SK-MEL-5 (cell line): ENCODE results near the gene PKP3. TPM values are rescaled to one million over a fixed set of nuclear protein-coding genes. Genes with fewer than 3 reads are reported as not detected.

ENCODE experiments used
- DNase-seq: peaks from one replicate; pipeline ENCODE4 v3.0.0-alpha.2; 2016; ENCODE audit warnings: low read depth, low spot score
- in situ Hi-C: cut with HindIII; loops from 2 replicates; pipeline ENCODE4 v1.10.0; 2016; ENCODE audit warnings: low sequenced_read_pairs, high pct_unique_total_duplicates, low pct_unique_long_range_greater_than_20kb
- small RNA-seq, 2 experiments: library from RNA; depleted of rRNA; stranded (forward); fragments of <200 nt; gene quantifications; one replicate each; pipeline ENCODE3, GENCODE V24; 2014
- total RNA-seq: library from RNA; depleted of rRNA; stranded (reverse); fragments of >200 nt; shearing (Covaris generic); gene quantifications from 2 replicates; pipeline ENCODE4 v1.2.3, GENCODE V29; 2014; rRNA removed

Gene PKP3
- total RNA-seq, 1 experiment from 2014 or later, result not detected

- in situ Hi-C loops, result no loop called here
- DNase-seq, result peak; percentile 26
These were observed 50.6 kb downstream of the PKP3 start for GRCh38 chr11:444396-445144.

- in situ Hi-C loops, result no loop called here
- no peak for DNase-seq
These were observed 52.0 kb downstream of the PKP3 start for GRCh38 chr11:445765-446588.

DNA sequence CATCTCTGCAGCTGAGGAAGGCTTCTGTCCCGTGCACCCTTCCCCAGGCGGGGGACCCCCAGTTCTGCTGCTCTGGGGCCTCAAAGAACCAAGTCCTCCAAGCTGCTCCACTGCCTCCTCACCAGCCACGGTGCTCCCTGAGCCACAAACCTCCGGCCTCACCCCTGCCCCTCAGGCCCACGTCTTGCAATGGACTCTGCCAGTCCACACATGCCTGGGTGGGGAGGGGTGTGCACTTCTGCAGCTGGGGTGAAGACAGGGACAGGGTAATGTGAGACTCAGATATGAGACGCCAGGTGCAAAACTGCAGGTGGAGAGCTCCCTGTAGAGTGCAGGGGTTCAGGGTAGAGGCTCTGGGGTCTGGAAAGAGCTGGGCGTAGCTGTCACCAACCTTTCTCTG lies 52.9 kb downstream of the PKP3 start:
- no peak for DNase-seq
- in situ Hi-C loops, result no loop called here

GRCh38 chr11:447923-448731 lies 54.1 kb downstream of the PKP3 start:
- DNase-seq, result peak; percentile 93
- in situ Hi-C loops, result no loop called here

DNA sequence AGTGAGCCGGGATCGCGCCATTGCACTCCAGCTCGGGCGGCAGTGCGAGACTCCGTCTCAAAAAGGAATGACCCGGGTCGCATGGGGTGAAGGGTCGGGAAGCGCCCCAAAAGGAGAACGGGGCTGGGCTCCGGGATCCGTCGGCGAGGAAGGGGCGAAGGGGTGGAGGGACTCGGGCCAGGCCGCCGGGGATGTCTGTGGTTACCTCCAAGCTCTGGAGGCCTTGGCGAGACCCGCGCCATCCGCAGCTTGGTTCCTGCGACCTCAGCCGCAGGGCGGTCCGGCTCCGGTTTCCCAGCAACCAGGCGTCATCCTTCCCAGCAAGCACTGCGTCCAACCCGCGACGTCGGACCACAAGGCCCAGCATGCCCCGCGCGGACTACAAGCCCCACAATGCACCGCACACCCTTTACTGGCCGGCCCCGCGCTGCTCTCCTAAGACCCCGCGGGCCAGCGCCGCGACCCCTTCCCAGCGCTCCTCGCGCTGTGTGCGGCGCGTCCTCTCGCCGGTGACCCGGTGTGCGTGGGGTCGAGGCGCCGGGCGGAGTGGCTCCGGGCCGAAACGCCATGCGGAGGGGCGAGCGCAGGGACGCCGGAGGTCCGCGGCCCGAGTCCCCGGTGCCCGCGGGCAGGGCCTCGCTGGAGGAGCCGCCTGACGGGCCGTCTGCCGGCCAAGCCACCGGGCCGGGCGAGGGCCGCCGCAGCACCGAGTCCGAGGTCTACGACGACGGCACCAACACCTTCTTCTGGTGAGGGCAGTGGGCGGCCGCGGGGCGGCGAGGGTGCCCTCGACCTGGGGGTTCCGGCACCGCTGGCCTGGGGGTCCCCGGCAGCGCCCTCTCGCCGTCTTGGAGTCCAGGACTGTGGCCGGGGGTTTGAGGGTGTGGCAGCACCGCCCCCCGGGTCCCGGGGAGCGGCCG lies 56.1 kb downstream of the PKP3 start, which contains the start of gene PTDSS2:
Gene PTDSS2 (plus strand): TSS at position 391 of the 920 bp plus-strand sequence. CDS start 177 bp downstream, at position 568.
- DNase-seq, result peak; percentile 95
- in situ Hi-C loops, result no loop called here

- DNase-seq, result peak; percentile 48
- in situ Hi-C loops, result no loop called here
These were observed 56.9 kb downstream of the PKP3 start for GRCh38 chr11:450809-451451.

GRCh38 chr11:451738-452137 lies 57.7 kb downstream of the PKP3 start:
- no peak for DNase-seq
- in situ Hi-C loops, result no loop called here

- in situ Hi-C loops, result no loop called here
- no peak for DNase-seq
These were observed 58.3 kb downstream of the PKP3 start for GRCh38 chr11:452203-452744.

- DNase-seq, result no peak
- in situ Hi-C loops, result no loop called here
These were observed 59.0 kb downstream of the PKP3 start for GRCh38 chr11:452916-453527.

DNA sequence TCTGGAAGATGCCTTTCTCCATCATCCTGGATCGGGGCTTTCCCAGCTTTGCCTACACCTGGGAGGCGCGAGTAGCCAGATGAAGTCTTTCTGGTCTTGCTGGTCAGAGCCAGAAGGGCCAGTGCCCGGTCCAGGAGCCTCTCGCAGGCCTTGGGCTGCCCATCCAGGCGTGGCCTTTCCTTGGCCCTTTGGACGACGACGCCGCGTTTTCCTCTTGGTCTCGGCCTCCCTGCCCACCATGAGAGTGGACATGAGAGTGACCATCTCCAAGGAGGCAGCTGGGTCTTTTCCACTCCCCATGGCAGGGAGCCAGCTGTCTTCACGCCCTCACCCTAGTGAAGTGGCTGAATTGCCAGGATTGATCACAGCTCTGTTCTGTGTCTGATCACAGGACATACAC lies 59.6 kb downstream of the PKP3 start:
- no peak for DNase-seq
- in situ Hi-C loops, result no loop called here

DNA sequence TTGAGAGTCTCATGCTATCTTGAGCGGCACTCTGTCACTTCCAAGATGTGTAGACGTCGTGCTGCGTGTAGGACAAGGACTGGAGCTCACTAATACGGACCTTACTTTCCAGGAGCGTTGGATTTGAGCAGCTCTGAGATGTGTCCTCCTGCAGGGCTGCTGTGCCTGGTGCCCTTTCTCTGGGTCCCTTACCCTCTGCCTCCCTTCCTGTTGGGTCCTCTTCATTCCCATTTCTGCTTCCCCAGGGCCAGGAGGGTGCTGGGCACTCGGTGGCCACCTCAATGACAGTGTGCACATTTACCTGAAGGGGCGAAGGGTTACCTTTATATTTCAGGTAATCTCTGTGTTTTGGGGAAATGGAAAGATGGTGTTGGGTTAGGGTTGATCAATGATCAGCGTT lies 60.0 kb downstream of the PKP3 start:
- in situ Hi-C loops, result no loop called here
- DNase-seq, result no peak

Small RNA genes within 50 kb of the gene (small RNA-seq; reads per million reads assigned to genes)
- gene RN7SL838P, result 0 to 0.10 reads per million in 2 experiments

Other genes with a start within 250 kb of the PKP3 start
- gene SCGB1C1, start 201.1 kb upstream of the PKP3 start, total RNA-seq, result not detected in 2 replicates
- 15.5 and 16.3 TPM in 2 replicates for gene BET1L, start 186.8 kb upstream of the PKP3 start, total RNA-seq
- gene RIC8A, start 186.5 kb upstream of the PKP3 start, total RNA-seq, result 93.8 and 117 TPM in 2 replicates
- 8.4 and 8.8 TPM in 2 replicates for gene SIRT3, start 157.9 kb upstream of the PKP3 start, total RNA-seq
- gene PSMD13, start 157.2 kb upstream of the PKP3 start, total RNA-seq, result 133 and 140 TPM in 2 replicates
- gene NLRP6, start 115.8 kb upstream of the PKP3 start, total RNA-seq, result 0.11 TPM in 1 of 2 replicates, not detected in the other
- 12.6 and 14.9 TPM in 2 replicates for gene PGGHG, start 105.1 kb upstream of the PKP3 start, total RNA-seq
- gene IFITM5, start 94.7 kb upstream of the PKP3 start, total RNA-seq, result not detected in 2 replicates
- 4.2 and 8.0 TPM in 2 replicates for gene IFITM2, start 86.4 kb upstream of the PKP3 start, total RNA-seq
- gene IFITM1, start 80.2 kb upstream of the PKP3 start, total RNA-seq, result 0.32 and 0.79 TPM in 2 replicates
- 30.3 and 40.0 TPM in 2 replicates for gene IFITM3, start 73.3 kb upstream of the PKP3 start, total RNA-seq
- 1.1 and 1.4 TPM in 2 replicates for gene B4GALNT4, start 24.7 kb upstream of the PKP3 start, total RNA-seq
- 23.4 and 25.6 TPM in 2 replicates for gene SIGIRR, start 20.8 kb downstream of the PKP3 start, total RNA-seq
- not detected in 2 replicates for gene ANO9, start 47.8 kb downstream of the PKP3 start, total RNA-seq
- 41.7 and 45.6 TPM in 2 replicates for gene PTDSS2, start 56.1 kb downstream of the PKP3 start, total RNA-seq
- 178 and 180 TPM in 2 replicates for gene RNH1, start 113.0 kb downstream of the PKP3 start, total RNA-seq
- gene HRAS, start 141.4 kb downstream of the PKP3 start, total RNA-seq, result 48.3 and 55.6 TPM in 2 replicates
- 0.11 and 0.13 TPM in 2 replicates for gene LRRC56, start 143.3 kb downstream of the PKP3 start, total RNA-seq
- 1.8 and 2.1 TPM in 2 replicates for gene LMNTD2, start 166.5 kb downstream of the PKP3 start, total RNA-seq
- 7.8 and 8.0 TPM in 2 replicates for gene RASSF7, start 166.8 kb downstream of the PKP3 start, total RNA-seq
- 22.0 and 22.6 TPM in 2 replicates for gene PHRF1, start 182.3 kb downstream of the PKP3 start, total RNA-seq
- gene IRF7, start 221.7 kb downstream of the PKP3 start, total RNA-seq, result 3.5 and 3.7 TPM in 2 replicates
- gene CDHR5, start 230.7 kb downstream of the PKP3 start, total RNA-seq, result not detected in 2 replicates
- gene SCT, start 233.0 kb downstream of the PKP3 start, total RNA-seq, result not detected in 2 replicates
- gene DRD4, start 243.1 kb downstream of the PKP3 start, total RNA-seq, result not detected in 2 replicates